ENCODE results near the gene GABRP. TPM values are rescaled to one million over a fixed set of nuclear protein-coding genes. Genes with fewer than 3 reads are reported as not detected.

The GABRP gene
- polyA plus RNA-seq, 3 donors = not detected

- no peaks in the 10 kb centered on the region for H3K36me3 Mint-ChIP-seq
These were observed 65.8 kb downstream of the GABRP start for GRCh38 chr5:170849374-170849773.

GRCh38 chr5:170854566-170854965 is 71.0 kb downstream of the GABRP start:
- H3K4me3 ChIP-seq (replicated peaks in 1 of 3; ENCODE audit: low read depth in 2 of 3, low read length in 3 of 3) = no peak overlapping the region
- no peaks in the 10 kb centered on the region for H3K36me3 ChIP-seq (replicated peaks in 1 of 2; ENCODE audit: control insufficient read depth in 1 of 2, insufficient read depth in 2 of 2, low read length in 2 of 2)
- peaks cover 0 to 13% (median 5%) of the 10 kb centered on the region in 7 donors for H3K9me3 Mint-ChIP-seq
- H3K27me3 Mint-ChIP-seq (ENCODE audit: low read depth in 3 of 3) = peaks cover 5 to 6% (median 6%) of the 10 kb centered on the region in 3 donors
- no peaks in the 10 kb centered on the region for H3K79me2 ChIP-seq (ENCODE audit: insufficient read depth, low read length)
- no peaks in the 10 kb centered on the region for H4K20me1 ChIP-seq (ENCODE audit: insufficient read depth, low read length)
- no peak overlapping the region for H3K4me3 Mint-ChIP-seq
- H3K4me1 Mint-ChIP-seq = no peaks in the 10 kb centered on the region
- intact Hi-C loops (cut with micrococcal nuclease) = no loop called here
- H3K9ac ChIP-seq (ENCODE audit: insufficient read depth, low read length, poor library complexity, severe bottlenecking) = no peak overlapping the region
- TF ChIP-seq CTCF (IDR thresholded peaks at IDR 0.05) = no peak
- DNase-seq = no peak
- no peak overlapping the region for H3K27ac Mint-ChIP-seq
- H3K27ac ChIP-seq (ENCODE audit: low read depth in 1 of 2, low read length in 2 of 2) = no peak overlapping the region
- H3K27me3 ChIP-seq (ENCODE audit: control insufficient read depth in 2 of 2, insufficient read depth in 2 of 2, low read length in 2 of 2) = no peaks in the 10 kb centered on the region
- no peak overlapping the region for H3K4me2 ChIP-seq (replicated peaks; ENCODE audit: extremely low read depth, low read length, poor library complexity, severe bottlenecking)
- no peak overlapping the region for H2AFZ ChIP-seq (ENCODE audit: insufficient read depth, low read depth, low read length, poor library complexity, severe bottlenecking)
- WGBS (ENCODE audit: insufficient coverage) = 100% methylated on average over 1 of the region's 6 CpGs
- peaks cover under 1 to 3% of the 10 kb centered on the region in 2 donors for H3K9me3 ChIP-seq (replicated peaks in 1 of 2; ENCODE audit: control insufficient read depth in 1 of 2, insufficient read depth in 1 of 2, low read length in 2 of 2)
- H3K36me3 Mint-ChIP-seq = no peaks in the 10 kb centered on the region
- no peaks in the 10 kb centered on the region for H3K4me1 ChIP-seq (ENCODE audit: control insufficient read depth in 1 of 2, insufficient read depth in 2 of 2, low read length in 2 of 2)

More at GRCh38 chr5:170849374-170849773, 65.8 kb downstream of the GABRP start:
- H4K20me1 ChIP-seq (ENCODE audit: insufficient read depth, low read length) = no peaks in the 10 kb centered on the region
- Mint-ChIP-seq H3K9me3 (peaks cover 0 to 2% (median 0%) of the 10 kb centered on the region in 7 donors), H3K4me1 (no peaks in the 10 kb centered on the region), H3K27ac (no peak overlapping the region), H3K4me3 (no peak overlapping the region), H3K27me3 (ENCODE audit: low read depth in 3 of 3) (peaks cover 6 to 8% (median 6%) of the 10 kb centered on the region in 3 donors)
- H3K36me3 ChIP-seq (replicated peaks in 1 of 2; ENCODE audit: control insufficient read depth in 1 of 2, insufficient read depth in 2 of 2, low read length in 2 of 2) = no peaks in the 10 kb centered on the region
- no peak for DNase-seq
- no peak for TF ChIP-seq CTCF (IDR thresholded peaks at IDR 0.05)
- no peaks in the 10 kb centered on the region for H3K4me1 ChIP-seq (ENCODE audit: control insufficient read depth in 1 of 2, insufficient read depth in 2 of 2, low read length in 2 of 2)
- no peak overlapping the region for H3K27ac ChIP-seq (ENCODE audit: low read depth in 1 of 2, low read length in 2 of 2)
- H3K9me3 ChIP-seq (replicated peaks in 1 of 2; ENCODE audit: control insufficient read depth in 1 of 2, insufficient read depth in 1 of 2, low read length in 2 of 2) = no peaks in the 10 kb centered on the region
- H3K27me3 ChIP-seq (ENCODE audit: control insufficient read depth in 2 of 2, insufficient read depth in 2 of 2, low read length in 2 of 2) = no peaks in the 10 kb centered on the region
- no peak overlapping the region for H2AFZ ChIP-seq (ENCODE audit: insufficient read depth, low read depth, low read length, poor library complexity, severe bottlenecking)
- no peaks in the 10 kb centered on the region for H3K79me2 ChIP-seq (ENCODE audit: insufficient read depth, low read length)
- intact Hi-C loops (cut with micrococcal nuclease) = no loop called here
- H3K4me2 ChIP-seq (replicated peaks; ENCODE audit: extremely low read depth, low read length, poor library complexity, severe bottlenecking) = no peak overlapping the region
- no peak overlapping the region for H3K9ac ChIP-seq (ENCODE audit: insufficient read depth, low read length, poor library complexity, severe bottlenecking)
- no CpG with 5 or more reads among the region's 2 CpGs for WGBS (ENCODE audit: insufficient coverage)
- no peak overlapping the region for H3K4me3 ChIP-seq (replicated peaks in 1 of 3; ENCODE audit: low read depth in 2 of 3, low read length in 3 of 3)

All from CD14-positive monocyte (primary cell).